HepG2 (cell line): ENCODE measurements around the gene HELLS. TPM values are rescaled to one million over a fixed set of nuclear protein-coding genes. Genes with fewer than 3 reads are reported as not detected.

Experiments
- DNMT1 ChIP-seq: sonication (generic); formaldehyde crosslinking; IDR thresholded peaks from 2 replicates; pipeline ENCODE4 v1.5.1; 2020; ENCODE audit warnings: mild to moderate bottlenecking, missing genetic modification reagents
- GLMP ChIP-seq: sonication (generic); formaldehyde crosslinking; IDR thresholded peaks from 2 replicates; pipeline ENCODE4 v1.9.0; 2021; ENCODE audit warnings: missing genetic modification reagents, mild to moderate bottlenecking, borderline replicate concordance
- JUN ChIP-seq: sonication (generic); formaldehyde crosslinking; IDR thresholded peaks from 2 replicates; pipeline ENCODE4 v1.4.0; 2020; ENCODE audit warnings: mild to moderate bottlenecking, missing genetic modification reagents
- ZNF329 ChIP-seq: sonication (generic); formaldehyde crosslinking; IDR thresholded peaks from 2 replicates; pipeline ENCODE4 v1.9.0; 2021; ENCODE audit warnings: low read depth, mild to moderate bottlenecking, missing genetic modification reagents
- ZNF614 ChIP-seq: IDR thresholded peaks from 2 replicates; pipeline ENCODE4 v1.6.1; 2018; ENCODE audit warnings: missing biosample characterization, missing genetic modification reagents, inconsistent platforms, borderline replicate concordance
- polyA plus RNA-seq, 8 experiments: library from polyadenylated mRNA; depleted of rRNA in 3 of 8; stranded (reverse) in 7 of 8; unstranded in 1 of 8; fragments of >200 nt; fragmentation: Illumina TruSeq in 4 of 8; extraction: Trizol in 4 of 8; gene quantifications; 2 replicates each; pipeline versions ENCODE4 v1.2.1 to v1.2.3, GENCODE V29; 2011 to 2016; ENCODE audit warnings: low read depth in 4 of 8, missing spikeins in 1 of 8, mixed read lengths in 1 of 8; ENCODE audit not compliant: insufficient read depth in 1 of 8
- total RNA-seq, 5 experiments: library from RNA; depleted of rRNA; stranded (reverse); fragments of >200 nt; fragmentation: Illumina TruSeq; extraction: Trizol; gene quantifications; 2 replicates each; pipeline ENCODE4 v1.2.3, GENCODE V29; 2016; ENCODE audit warnings: low read depth in 1 of 5
- TF ChIP-seq, protein P1 (sequence below): sonication (generic); formaldehyde crosslinking; IDR thresholded peaks from 2 replicates; pipeline ENCODE4 v1.4.0; 2020; ENCODE audit warnings: low read depth, missing genetic modification reagents
- TF ChIP-seq, protein P2 (sequence below): sonication (generic); formaldehyde crosslinking; IDR thresholded peaks from 2 replicates; pipeline ENCODE4 v1.5.1; 2020; ENCODE audit warnings: missing genetic modification reagents, mild to moderate bottlenecking, borderline replicate concordance
- TF ChIP-seq, protein P3 (sequence below): sonication (generic); formaldehyde crosslinking; IDR thresholded peaks from 2 replicates; pipeline ENCODE4 v1.4.0; 2020; ENCODE audit warnings: mild to moderate bottlenecking, missing genetic modification reagents, borderline replicate concordance

The HELLS gene
- total and polyA plus RNA-seq, 2 of the 13 experiments (the other 11 are each of a cell fraction or from before 2014, with no cell fraction given): 22.6 to 84.6 TPM

GRCh38 chr10:94631077-94631875, 85.7 kb downstream of the HELLS start (continued):
- TF ChIP-seq, protein P1, sequence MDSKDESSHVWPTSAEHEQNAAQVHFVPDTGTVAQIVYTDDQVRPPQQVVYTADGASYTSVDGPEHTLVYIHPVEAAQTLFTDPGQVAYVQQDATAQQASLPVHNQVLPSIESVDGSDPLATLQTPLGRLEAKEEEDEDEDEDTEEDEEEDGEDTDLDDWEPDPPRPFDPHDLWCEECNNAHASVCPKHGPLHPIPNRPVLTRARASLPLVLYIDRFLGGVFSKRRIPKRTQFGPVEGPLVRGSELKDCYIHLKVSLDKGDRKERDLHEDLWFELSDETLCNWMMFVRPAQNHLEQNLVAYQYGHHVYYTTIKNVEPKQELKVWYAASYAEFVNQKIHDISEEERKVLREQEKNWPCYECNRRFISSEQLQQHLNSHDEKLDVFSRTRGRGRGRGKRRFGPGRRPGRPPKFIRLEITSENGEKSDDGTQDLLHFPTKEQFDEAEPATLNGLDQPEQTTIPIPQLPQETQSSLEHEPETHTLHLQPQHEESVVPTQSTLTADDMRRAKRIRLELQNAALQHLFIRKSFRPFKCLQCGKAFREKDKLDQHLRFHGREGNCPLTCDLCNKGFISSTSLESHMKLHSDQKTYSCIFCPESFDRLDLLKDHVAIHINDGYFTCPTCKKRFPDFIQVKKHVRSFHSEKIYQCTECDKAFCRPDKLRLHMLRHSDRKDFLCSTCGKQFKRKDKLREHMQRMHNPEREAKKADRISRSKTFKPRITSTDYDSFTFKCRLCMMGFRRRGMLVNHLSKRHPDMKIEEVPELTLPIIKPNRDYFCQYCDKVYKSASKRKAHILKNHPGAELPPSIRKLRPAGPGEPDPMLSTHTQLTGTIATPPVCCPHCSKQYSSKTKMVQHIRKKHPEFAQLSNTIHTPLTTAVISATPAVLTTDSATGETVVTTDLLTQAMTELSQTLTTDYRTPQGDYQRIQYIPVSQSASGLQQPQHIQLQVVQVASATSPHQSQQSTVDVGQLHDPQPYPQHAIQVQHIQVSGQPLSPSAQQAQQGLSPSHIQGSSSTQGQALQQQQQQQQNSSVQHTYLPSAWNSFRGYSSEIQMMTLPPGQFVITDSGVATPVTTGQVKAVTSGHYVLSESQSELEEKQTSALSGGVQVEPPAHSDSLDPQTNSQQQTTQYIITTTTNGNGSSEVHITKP (CRISPR knock-in tag): no peak
- TF ChIP-seq, protein P2, sequence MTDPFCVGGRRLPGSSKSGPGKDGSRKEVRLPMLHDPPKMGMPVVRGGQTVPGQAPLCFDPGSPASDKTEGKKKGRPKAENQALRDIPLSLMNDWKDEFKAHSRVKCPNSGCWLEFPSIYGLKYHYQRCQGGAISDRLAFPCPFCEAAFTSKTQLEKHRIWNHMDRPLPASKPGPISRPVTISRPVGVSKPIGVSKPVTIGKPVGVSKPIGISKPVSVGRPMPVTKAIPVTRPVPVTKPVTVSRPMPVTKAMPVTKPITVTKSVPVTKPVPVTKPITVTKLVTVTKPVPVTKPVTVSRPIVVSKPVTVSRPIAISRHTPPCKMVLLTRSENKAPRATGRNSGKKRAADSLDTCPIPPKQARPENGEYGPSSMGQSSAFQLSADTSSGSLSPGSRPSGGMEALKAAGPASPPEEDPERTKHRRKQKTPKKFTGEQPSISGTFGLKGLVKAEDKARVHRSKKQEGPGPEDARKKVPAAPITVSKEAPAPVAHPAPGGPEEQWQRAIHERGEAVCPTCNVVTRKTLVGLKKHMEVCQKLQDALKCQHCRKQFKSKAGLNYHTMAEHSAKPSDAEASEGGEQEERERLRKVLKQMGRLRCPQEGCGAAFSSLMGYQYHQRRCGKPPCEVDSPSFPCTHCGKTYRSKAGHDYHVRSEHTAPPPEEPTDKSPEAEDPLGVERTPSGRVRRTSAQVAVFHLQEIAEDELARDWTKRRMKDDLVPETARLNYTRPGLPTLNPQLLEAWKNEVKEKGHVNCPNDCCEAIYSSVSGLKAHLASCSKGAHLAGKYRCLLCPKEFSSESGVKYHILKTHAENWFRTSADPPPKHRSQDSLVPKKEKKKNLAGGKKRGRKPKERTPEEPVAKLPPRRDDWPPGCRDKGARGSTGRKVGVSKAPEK (CRISPR knock-in tag): no peak
- no peak for TF ChIP-seq JUN (CRISPR knock-in tag)
- TF ChIP-seq DNMT1 (CRISPR knock-in tag): no peak
- no peak for TF ChIP-seq ZNF614 (CRISPR knock-in tag)
- TF ChIP-seq ZNF329: no peak
- TF ChIP-seq, protein P3, sequence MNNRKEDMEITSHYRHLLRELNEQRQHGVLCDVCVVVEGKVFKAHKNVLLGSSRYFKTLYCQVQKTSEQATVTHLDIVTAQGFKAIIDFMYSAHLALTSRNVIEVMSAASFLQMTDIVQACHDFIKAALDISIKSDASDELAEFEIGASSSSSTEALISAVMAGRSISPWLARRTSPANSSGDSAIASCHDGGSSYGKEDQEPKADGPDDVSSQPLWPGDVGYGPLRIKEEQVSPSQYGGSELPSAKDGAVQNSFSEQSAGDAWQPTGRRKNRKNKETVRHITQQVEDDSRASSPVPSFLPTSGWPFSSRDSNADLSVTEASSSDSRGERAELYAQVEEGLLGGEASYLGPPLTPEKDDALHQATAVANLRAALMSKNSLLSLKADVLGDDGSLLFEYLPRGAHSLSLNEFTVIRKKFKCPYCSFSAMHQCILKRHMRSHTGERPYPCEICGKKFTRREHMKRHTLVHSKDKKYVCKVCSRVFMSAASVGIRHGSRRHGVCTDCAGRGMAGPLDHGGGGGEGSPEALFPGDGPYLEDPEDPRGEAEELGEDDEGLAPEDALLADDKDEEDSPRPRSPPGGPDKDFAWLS: no peak
- no peak for TF ChIP-seq GLMP (CRISPR knock-in tag)
